Thyroid gland (tissue), 4 donors: ENCODE measurements around the gene SORCS2.
"Not testable (repeated sequence)": the region's sequence is repeated elsewhere in the genome, so short reads cannot be mapped to it uniquely, and the experiment has no call there.

ENCODE experiments used
- CTCF ChIP-seq, 6 experiments: fragments of 200-600 bp in 3 of 6; fragments of 450-650 bp in 3 of 6; sonication (generic) in 3 of 6; IDR thresholded peaks; one replicate each; pipeline ENCODE4 v1.5.1; 2016 to 2019; ENCODE audit warnings: antibody characterized with exemption in 6 of 6, mild to moderate bottlenecking in 2 of 6, inconsistent platforms in 1 of 6, moderate library complexity in 1 of 6
- POLR2A ChIP-seq, 2 donors: fragments of 450-650 bp; IDR thresholded peaks; one replicate each; pipeline ENCODE4 v1.6.1; 2017; ENCODE audit warnings: antibody characterized with exemption in 2 of 2, mild to moderate bottlenecking in 2 of 2, moderate library complexity in 1 of 2

- TF ChIP-seq CTCF, POLR2A (IDR thresholded peaks at IDR 0.05): not testable (repeated sequence)
Observed at GRCh38 chr4:7215187-7215586, 22.8 kb downstream of the SORCS2 start.
